NCI-H226 (cell line): Measurements from ENCODE around the gene LDHA.

Experiments used
- DNase-seq: peaks from one replicate; pipeline ENCODE4 v3.0.0-alpha.2; 2015

LDHA gene

DNA sequence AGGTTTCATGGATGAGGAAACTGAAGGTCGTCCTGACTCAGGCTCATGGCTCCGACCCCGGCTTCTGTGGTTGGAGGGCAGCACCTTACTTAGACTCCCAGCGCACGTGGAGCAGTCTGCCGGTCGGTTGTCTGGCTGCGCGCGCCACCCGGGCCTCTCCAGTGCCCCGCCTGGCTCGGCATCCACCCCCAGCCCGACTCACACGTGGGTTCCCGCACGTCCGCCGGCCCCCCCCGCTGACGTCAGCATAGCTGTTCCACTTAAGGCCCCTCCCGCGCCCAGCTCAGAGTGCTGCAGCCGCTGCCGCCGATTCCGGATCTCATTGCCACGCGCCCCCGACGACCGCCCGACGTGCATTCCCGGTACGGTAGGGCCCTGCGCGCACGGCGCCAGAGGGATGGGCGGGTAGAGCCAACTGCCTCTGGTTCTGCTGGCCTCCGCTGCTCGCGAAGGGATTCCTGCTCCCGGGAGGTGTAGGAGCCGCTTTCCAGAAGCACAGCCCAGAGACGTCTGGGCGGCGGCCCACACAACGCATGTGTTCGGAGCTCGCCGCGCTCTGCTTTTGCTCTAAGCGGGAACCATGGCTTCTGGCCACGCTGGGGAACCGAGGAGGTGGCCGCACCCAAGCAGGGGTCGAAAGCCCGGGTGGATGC, at the start of gene LDHA:
Gene LDHA, plus strand, starts transcription at position 289 of the 653 bp plus-strand sequence. CDS start 2,280 bp downstream, outside the sequence.
- peak; percentile 97 for DNase-seq

DNA sequence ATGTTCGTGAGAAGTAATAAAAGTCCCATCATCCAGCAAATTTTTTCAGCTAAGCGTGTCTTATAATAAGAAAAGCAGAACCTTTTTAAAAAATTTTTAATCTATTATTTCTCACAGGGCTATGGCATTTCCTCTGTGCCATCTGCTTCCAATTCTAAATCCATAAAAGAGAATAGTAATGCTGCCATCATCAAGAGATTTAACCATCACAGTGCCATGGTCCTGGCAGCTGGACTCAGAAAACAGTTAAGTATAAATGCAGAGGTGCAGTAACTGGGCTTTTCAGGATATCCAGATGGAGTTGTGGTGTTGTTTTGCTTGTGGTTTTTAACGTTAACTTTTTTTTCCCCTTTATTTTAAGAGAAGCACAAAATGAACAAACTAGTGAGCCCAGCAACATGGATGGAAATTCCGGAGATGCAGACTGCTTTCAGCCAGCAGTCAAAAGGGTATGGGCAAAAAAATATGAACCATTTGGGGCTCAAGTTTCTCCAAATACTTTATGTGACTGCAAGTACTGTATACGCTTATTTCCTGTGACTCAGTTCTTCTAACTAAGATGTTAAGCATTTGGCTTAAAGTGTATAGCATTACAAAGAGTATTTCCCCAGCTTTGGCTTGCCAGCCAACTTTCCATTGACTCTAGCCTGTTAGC, 46.8 kb upstream of the LDHA start:
- DNase-seq: no peak

DNA sequence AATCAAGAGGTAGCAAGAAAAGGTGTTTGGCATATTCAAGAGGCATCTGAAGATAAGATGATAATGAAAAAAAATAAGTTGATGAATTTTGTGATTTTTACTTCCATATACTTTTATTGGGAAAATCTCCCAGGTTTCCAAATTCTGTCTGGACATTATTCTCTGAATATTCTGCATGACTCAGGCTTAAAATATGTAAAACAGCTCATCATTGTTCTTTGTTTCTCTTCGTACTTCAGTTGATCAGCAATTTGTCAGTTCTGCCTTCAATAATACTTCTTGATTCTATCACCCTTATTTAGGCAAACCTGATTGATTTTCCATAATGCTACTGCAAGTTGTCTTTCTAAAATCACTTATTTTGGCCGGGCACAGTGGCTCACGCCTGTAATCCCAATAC, 41.8 kb upstream of the LDHA start:
- DNase-seq: no peak

DNA sequence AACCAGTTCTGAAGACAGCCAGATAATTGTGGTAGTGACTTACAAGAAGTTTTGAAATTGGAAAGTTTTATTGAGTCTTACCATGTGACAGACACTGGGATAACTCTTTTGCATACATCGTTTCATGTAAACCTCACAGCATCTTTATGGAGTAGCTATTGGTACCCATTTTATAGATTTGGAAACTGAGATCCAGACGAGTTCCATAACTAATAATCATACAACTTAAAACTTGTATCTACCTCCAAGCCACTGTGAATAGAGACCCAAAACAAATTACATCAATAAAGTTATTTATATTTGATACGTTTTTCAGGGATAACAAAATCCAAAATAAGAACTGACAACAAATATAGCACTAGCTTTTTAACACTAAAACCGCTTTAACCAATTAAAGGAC, 35.7 kb upstream of the LDHA start:
- no peak for DNase-seq

DNA sequence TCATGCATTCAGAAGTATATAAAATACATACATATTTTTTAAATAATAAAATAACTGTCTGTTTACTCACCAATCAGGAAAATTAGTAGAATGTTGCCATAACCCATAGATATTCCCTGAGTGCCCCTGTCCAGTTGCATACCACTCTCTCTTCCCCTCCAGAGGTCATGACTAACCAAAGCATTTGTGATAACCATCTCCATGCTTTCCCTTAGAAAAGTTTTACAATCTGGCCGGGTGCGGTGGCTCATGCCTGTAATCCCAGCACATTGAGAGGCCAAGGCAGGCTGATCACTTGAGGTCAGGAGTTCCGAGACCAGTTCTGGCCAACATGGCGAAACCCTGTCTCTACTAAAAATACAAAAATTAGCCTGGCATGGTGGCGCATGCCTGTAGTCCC, 33.2 kb upstream of the LDHA start:
- no peak for DNase-seq

DNA sequence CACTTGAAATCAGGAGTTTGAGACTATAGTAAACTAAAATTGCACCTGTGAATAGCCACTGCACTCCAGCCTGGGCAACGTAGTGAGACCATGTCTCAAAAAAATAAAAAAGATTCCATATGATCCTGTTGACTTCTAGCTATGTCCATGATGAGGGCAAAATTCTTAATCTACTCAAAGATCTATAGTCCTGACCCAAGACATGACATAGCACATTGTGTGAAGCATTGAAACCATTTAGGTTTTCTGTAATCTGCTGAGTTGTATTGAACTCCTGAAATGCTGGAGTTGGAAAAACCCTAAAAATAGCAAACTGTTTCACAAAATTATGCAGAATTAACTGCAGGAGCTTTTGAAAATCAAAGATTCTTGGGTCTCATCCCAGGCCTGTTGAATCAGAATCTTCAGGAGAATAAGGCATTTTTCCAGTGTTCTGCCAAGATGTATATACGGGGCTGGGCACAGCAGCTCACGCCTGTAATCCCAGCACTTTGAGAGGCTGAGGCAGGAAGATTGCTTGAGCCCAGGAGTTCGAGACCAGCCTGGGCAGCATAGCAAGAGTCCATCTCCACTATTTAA, 29.8 kb upstream of the LDHA start:
- DNase-seq: no peak

DNA sequence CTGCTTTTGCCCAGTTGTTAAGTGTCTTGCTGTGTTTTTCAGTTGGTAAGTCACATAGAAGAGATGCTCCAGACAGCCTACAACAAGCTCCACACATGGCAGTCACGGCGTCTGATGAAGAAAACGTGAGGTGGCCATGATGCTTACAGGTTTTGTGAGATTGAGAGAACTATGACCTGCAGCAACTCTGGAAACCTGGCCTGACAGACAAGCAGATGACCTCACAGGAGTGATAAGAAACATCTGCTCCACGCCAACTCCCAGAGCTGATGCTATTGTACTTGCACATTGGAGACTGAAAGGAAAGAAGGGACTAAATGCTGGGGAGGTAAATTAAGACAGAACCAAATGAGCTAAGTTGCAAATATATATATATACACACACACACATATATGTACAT, 28.6 kb upstream of the LDHA start:
- peak; percentile 10 for DNase-seq

DNA sequence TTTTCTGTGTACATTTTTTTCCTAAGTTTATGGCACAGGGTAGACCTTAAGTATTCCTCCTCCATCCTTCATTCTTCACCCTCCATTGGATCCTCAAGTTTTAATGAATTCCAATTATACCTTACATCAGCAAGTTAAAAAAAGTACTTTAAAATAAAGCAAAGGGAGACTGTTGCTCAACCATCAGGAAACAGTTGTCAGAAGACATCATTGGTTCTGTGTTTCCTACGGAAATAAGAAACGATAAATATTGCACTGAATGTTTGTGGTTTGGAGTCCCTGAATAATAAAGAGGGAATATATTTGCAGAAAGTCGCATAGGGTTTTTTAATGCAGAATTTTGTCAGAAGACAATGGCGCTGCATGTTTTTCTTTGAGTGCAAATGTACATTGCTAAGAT, 28.1 kb upstream of the LDHA start:
- no peak for DNase-seq

DNA sequence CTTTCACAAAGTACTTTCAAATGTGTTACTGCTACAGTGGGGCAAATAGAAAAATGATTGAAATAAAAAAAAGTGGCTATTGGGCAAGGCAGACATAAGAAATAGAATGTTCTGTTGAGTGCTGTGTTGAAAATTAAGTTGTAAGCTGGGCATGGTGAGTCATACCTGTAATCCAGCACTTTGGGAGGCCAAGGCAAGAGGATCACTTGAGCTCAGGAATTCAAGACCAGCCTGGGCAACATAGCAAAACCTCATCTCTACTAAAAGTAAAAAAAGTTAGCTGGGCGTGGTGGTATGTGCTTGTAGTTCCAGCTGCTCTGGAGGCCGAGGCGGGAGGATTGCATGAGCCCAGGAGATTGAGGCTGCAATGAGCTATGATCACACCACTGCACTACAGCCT, 26.9 kb upstream of the LDHA start:
- DNase-seq: peak; percentile 75

DNA sequence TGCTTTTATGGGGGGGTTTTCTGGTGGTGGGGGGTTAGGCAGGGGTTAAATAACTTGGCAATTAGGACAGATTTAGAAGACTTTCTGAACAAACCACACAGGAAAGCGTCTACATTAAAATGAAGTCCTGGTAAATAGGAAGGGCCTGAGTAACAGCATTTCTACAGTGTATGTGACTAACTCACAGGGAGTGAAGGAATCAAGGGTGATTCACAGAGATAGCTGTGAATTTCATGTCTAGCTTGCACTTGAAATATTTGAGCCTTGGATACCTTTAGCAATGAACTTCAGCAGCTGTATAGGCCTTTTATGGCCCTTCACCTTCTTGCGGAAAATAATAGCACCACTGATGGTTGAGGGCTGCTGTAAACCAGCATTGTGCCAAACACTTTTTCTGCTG, 26.1 kb upstream of the LDHA start:
- DNase-seq: peak; percentile 78

DNA sequence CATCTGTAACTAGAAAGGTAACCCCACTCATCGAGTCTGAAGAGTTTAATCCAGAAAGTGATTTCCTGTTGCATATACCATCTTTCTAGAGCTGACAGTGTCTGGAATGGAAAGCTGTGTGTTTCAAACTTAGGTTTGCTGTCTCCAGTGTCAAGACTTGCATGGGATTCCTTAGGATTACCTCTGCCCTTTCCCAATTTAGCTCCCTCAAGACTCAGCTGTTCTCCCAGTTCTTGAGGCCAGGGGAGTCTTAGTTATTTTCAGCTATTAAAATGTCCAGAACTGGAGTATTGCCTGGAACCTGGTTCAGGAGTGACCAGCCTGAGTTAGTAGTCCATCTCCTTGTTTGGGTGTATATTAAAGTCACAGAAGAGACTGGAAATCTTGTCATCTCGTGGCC, 25.0 kb upstream of the LDHA start:
- DNase-seq: no peak

DNA sequence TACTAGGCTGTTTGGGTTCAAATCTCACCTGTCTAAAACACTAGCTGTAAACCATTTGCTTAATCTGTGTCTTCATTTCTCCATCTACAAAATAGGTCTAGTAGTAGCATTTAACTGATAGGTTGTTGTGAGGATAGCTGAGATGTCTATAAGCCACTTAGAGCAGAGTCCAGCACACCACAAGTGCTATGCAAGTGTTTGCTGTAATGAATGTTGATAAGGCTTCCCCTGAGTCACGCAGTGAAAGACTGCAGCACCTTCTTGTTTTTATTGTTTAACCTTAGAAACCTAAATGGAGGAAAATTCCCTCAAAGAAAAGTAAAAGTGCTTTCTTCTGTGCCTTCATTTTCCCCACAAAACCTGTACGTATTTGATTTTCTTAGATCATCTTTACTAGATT, 23.1 kb upstream of the LDHA start:
- DNase-seq: peak; percentile 53

DNA sequence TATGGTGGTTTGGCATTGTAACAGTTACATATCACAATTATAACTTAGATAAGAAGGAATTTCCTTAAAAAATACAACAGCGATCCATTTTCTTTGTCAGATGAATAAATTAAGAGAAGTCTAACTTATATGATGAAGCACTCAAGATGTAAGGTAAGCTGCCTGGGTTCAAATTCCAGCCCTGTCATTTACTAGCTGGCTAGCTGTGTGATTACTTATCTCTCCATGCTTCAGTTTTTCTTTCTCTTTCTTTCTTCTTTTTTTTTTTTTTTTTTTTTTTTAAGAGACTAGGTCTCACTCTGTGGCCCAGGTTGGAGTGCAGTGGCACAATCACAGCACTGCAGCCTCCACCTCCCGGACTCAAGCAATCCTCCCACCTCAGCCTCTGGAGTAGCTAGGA, 22.2 kb upstream of the LDHA start:
- no peak for DNase-seq

DNA sequence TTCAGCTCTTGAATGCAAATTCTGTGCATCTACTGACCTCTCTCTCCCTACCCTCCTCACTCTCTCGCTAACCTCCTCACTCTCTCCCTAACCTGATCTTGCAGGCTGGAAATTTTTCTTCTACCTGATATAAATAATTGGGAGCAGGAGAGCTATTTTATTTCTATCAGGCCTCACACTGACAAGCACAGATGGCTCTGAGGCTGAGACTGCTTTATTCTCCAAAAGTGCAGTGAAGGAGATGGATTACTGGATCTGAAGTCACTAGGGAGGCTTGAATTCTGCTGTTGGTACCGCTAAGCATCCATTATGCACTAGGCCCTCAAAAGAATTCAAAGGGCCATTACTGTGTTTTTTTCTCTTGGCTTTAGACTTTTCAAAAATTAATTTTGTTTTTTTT, 19.4 kb upstream of the LDHA start:
- DNase-seq: no peak

DNA sequence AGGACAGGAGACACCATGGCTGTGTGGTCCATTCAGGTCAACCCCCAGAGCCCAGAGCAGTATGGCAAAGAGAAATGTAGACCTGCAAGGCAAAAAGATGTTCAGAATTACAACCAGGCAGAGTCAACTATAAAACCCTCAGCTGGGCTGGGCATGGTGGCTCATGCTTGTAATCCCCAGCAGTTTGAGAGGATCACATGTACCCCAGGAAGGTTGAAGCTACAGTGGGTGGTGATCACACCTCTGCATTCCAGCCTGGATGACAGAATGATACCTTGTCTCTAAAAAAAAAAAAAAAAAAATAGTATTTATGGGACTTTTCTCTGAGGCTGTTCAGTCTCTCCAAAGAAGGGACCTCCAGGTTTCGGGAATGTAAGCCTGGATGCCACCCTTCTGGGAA, 18.4 kb upstream of the LDHA start:
- DNase-seq: no peak

DNA sequence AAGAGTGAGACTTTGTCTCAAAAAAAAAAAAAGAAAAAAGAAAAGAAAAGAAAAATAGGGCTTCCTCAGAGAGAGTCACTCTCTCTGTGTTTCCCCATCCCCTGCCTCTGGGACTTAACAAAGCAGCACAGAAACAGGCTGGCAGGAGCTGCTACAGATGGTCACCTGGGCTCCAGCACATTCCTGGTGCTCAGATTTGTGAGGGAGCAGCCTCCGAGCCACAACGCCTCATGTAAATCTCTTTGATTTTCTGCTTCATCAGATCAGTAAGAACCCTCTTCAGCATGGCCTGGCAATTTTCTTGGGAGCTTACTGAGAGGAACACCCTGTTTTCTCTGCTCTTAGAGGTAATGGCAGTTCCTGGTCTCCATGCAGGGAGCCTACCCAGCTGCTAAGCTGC, 15.2 kb upstream of the LDHA start:
- DNase-seq: no peak

DNA sequence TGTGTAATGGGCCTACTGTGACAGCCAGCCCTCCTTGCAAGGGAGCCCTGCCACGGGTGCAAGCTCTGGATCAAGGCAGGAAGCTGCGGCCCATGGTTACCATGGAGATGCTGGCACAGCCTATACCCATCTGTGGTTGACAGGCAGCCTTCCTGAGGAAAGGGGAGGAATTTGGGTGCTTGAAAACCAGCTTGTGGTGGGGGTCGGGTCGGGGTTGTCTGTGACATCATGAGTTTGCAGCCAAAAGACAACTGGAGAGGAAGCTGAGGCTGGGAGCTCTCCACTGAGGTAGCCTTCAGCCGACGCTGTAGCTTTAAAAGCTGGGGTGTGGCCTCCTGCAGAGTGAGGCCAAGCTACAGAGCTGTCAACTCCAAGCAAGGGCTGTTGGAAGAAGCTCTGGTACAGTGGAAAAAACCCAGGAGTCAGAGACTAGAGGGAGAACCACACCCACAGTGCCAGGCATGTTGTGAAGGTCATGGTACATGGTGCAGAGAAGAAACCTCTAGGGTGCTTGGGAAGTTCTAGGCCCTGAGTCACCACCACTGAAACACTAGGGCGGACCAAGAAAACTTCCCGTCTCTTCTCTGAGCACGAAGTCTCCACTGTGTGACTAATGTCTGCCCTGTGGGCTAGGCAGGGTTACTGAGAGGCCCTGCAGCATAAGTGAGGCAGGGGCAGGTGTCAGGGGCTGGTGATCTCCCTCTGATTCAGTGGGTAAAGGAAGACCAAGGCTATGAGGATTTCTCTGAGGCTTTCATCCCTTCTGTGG, 10.8 kb upstream of the LDHA start:
- DNase-seq: peak; percentile 100

DNA sequence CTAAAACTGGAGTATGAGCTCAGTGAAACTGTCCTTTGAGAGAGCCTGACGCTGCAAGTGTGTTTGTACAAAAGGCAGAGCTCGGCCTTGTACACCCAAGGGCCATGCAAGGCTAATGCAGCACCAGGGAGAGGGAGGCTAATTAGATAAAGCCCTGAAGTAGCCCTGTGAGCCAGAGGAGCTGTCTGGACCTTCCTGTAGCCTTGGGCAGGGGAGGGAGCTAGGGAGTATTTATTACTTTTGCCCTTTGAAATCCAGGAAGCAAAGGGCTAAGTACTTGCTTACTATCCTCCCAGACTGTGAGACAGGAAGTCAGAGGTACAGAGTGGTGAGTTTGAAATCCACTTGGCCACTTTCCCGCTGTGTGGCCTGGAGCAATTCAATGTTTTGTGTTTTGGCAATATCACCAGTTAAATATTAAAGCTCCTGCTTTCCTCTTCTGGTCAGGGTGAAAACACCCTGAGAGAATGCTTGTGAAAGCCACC, 10.2 kb upstream of the LDHA start:
- DNase-seq: peak; percentile 94

DNA sequence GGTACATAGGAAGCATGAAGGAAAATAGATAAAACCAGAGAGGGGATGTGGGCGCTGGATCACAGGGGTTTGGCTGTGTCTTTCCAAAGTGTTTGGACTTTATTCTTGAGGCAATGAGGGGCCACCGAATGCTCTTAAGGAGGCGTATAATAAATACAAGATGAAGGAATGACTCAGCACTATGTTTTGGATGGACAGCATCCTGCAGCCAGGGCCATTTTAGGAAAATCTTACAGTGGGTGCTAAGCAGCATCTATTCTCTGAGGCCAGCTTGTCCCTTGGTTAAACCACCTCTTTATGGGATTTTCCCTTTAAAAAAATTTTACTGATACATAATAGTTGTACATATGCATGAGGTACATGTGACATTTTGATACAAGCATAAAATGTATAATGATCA, 4.3 kb upstream of the LDHA start:
- DNase-seq: no peak

DNA sequence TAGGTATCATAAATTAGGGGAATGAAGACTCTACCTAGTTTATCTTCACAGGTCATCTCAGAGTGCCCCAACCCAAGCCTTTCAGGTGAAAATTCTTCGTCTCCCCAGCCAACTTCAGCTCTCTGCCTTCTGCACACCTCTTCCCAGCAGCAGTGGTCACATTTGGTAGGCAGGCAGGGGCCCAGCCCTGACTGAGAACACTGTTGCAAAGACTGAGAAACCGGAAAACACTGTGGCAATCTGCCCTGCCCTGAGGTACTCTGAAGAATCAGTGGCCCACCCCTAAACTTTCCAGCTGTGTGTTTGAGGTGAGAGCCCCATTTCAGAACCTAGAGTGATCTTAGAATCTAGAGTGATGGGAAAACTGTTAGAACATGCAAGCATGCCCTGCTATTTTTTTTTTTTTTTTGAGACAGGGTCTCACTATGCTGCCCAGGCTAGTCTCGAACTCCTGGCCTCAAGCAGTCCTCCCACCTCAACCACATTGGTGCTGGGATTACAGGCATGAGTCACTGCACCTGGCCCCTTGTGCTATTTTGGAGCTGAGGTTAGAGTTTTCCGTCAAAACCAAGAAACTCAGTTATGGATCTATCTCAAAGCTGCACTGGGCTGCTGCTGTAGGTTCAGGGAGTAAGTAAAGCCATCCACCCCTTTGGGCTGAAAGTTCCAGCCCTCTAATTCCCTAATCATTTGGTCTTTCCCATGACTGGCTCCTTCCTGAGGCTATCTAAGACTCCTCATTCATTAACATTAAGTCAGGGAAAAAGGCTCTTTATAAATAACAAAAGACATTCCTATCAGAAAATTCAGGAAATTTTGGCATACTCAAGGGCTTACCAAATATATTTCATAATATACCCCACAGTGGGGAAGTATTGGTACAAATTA, 1.7 kb upstream of the LDHA start:
- DNase-seq: no peak

DNA sequence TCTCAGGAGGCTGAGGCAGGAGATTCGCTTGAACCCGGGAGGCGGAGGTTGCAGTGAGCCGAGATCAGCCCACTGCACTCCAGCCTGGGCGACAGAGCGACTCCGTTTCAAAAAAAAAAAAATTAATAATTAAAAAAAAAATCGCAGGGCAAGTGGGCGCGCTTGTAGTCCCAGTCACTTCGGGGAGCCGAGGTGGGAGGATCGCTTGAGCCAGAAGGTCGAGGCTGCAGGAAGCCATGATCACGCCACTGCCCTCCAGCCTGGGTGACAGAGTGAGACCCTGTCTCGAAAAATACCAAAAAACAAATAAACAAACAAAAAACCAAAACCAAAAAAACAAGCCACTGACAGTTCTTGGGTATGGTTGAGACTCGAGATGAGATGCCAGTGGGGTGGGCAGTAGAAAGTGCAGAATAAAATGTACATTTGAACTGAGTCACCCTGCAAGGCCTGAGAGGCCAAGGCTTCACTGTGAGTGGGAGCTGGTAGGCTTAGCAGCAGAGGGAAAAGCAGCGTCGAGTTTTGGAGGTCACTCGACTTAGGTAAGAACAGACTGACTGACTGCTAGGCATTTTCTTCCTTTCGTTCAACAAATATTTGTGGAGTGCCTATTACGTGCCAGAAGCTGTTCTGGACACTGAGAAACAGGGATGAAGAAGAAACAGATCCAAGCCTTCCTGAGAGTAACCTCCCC, 635 bp upstream of the LDHA start:
- DNase-seq: no peak
